ENCODE data around the gene TENT4A. TPM values are rescaled to one million over a fixed set of nuclear protein-coding genes. Genes with fewer than 3 reads are reported as not detected.

The TENT4A gene
- total RNA-seq, 2 experiments from 2014 or later = 39.0 to 46.1 TPM

DNA sequence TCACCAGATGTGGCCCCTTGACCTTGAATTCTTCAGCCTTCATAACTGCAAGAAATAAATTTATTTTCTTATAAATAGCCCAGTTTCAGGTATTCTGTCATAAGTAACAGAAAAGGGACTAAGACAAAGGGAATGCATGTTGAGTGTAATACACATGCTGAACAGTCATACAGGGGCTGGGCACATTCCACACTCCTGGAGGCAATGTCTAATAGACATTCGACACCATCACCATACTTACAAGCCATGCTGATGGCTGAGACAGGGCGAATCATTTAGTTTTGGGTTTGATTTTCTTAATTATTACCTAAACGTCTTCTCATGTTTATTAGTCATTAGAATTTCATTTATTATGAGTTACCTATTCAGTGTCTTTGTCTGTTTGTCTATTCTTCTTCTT, 68.5 kb downstream of the TENT4A start:
- no peak for DNase-seq (ENCODE audit: low spot score)
- no peaks in the 10 kb centered on the region for H4K20me1 ChIP-seq (ENCODE audit: insufficient read depth, low read length)
- no peak overlapping the region for H2AFZ ChIP-seq (ENCODE audit: low read length)
- no peak for TF ChIP-seq EZH2phosphoT487 (IDR thresholded peaks at IDR 0.05; ENCODE audit: borderline replicate concordance, low read depth, low read length)
- TF ChIP-seq, protein P1, sequence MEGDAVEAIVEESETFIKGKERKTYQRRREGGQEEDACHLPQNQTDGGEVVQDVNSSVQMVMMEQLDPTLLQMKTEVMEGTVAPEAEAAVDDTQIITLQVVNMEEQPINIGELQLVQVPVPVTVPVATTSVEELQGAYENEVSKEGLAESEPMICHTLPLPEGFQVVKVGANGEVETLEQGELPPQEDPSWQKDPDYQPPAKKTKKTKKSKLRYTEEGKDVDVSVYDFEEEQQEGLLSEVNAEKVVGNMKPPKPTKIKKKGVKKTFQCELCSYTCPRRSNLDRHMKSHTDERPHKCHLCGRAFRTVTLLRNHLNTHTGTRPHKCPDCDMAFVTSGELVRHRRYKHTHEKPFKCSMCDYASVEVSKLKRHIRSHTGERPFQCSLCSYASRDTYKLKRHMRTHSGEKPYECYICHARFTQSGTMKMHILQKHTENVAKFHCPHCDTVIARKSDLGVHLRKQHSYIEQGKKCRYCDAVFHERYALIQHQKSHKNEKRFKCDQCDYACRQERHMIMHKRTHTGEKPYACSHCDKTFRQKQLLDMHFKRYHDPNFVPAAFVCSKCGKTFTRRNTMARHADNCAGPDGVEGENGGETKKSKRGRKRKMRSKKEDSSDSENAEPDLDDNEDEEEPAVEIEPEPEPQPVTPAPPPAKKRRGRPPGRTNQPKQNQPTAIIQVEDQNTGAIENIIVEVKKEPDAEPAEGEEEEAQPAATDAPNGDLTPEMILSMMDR (conservative IDR thresholded peaks at IDR 0.05; ENCODE audit: low read length) = no peak
- H3K9me2 ChIP-seq (ENCODE audit: insufficient read depth, low read length) = no peaks in the 10 kb centered on the region
- H3K4me1 ChIP-seq (ENCODE audit: insufficient read depth, low read length, poor library complexity, severe bottlenecking) = no peaks in the 10 kb centered on the region
- intact Hi-C loops (cut with micrococcal nuclease; ENCODE audit: unreplicated experiment) = no loop called here
- no peak overlapping the region for H3K27ac ChIP-seq (ENCODE audit: low read depth, low read length, poor library complexity, severe bottlenecking)
- H3K36me3 ChIP-seq (ENCODE audit: insufficient read depth, low read length) = no peaks in the 10 kb centered on the region
- POLR2A ChIA-PET = no interaction called here
- CTCF ChIA-PET (ENCODE audit: unreplicated experiment) = no interaction called here
- BruUV-seq (replicated peaks) = no TSS peak
- H3K4me2 ChIP-seq (ENCODE audit: low read length) = no peak overlapping the region
- no peaks in the 10 kb centered on the region for H3K9me3 ChIP-seq (ENCODE audit: low read length)
- H3K4me3 ChIP-seq (ENCODE audit: low read depth, low read length, poor library complexity, severe bottlenecking) = no peak overlapping the region
- H3K79me2 ChIP-seq (ENCODE audit: insufficient read depth, low read depth, low read length) = no peaks in the 10 kb centered on the region

DNA sequence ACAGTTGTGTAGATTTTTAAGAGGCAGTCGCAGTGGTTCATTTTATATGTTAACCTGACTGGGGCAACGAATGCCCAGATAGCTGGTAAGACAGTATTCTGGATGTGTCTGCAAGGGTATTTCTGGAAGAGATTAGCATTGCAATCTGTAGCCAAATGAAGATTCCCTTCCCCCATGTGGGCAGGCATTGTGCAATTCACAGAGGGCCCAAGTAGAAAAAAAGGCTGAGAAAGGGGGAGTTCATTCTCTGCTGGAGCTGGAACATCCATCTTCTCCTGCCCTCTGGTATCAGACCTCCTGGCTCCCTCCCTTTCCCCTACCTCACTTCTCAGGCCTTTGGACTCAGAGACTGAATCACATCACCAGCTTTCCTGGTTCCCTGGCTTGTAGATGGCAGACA, 70.6 kb downstream of the TENT4A start:
- no peaks in the 10 kb centered on the region for H3K36me3 ChIP-seq (ENCODE audit: insufficient read depth, low read length)
- no TSS peak for BruUV-seq (replicated peaks)
- POLR2A ChIA-PET = no interaction called here

DNA sequence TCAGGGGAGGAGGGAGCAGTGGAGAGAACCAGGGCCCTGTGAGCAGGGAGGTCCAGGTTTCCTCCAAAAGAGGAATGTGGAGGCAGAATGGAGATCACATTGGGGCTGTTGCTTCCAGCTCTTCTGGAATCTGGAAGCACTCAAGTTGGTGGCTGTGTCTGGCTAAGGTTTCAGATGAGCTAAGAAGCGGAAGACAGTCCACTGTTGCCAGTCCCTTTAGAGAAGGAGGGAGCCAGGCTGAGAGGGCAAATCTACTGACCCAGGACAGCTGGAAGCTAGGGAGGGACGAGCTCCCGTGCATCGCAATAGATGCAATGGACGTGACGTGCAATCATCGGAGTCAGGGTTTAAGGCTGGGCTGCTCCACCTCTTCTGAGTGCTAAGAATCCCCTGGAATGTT, 71.2 kb downstream of the TENT4A start:
- no peak for DNase-seq (ENCODE audit: low spot score)
- ChIA-PET CTCF (ENCODE audit: unreplicated experiment) (no interaction called here), POLR2A (no interaction called here)
- Histone ChIP-seq H3K27ac (ENCODE audit: low read depth, low read length, poor library complexity, severe bottlenecking) (no peak overlapping the region), H4K20me1 (ENCODE audit: insufficient read depth, low read length) (no peaks in the 10 kb centered on the region), H3K36me3 (ENCODE audit: insufficient read depth, low read length) (no peaks in the 10 kb centered on the region), H3K79me2 (ENCODE audit: insufficient read depth, low read depth, low read length) (no peaks in the 10 kb centered on the region), H3K9me2 (ENCODE audit: insufficient read depth, low read length) (no peaks in the 10 kb centered on the region), H3K4me2 (ENCODE audit: low read length) (no peak overlapping the region), H3K4me3 (ENCODE audit: low read depth, low read length, poor library complexity, severe bottlenecking) (no peak overlapping the region), H3K4me1 (ENCODE audit: insufficient read depth, low read length, poor library complexity, severe bottlenecking) (no peaks in the 10 kb centered on the region), H2AFZ (ENCODE audit: low read length) (no peak overlapping the region), H3K9me3 (ENCODE audit: low read length) (no peaks in the 10 kb centered on the region)
- intact Hi-C loops (cut with micrococcal nuclease; ENCODE audit: unreplicated experiment) = no loop called here
- TF ChIP-seq EZH2phosphoT487 (IDR thresholded peaks at IDR 0.05; ENCODE audit: borderline replicate concordance, low read depth, low read length) = no peak
- BruUV-seq (replicated peaks) = no TSS peak

More for the DNA sequence above, 70.6 kb downstream of the TENT4A start:
- H3K4me3 ChIP-seq (ENCODE audit: low read depth, low read length, poor library complexity, severe bottlenecking) = no peak overlapping the region
- H4K20me1 ChIP-seq (ENCODE audit: insufficient read depth, low read length) = no peaks in the 10 kb centered on the region
- CTCF ChIA-PET (ENCODE audit: unreplicated experiment) = no interaction called here
- no peaks in the 10 kb centered on the region for H3K4me1 ChIP-seq (ENCODE audit: insufficient read depth, low read length, poor library complexity, severe bottlenecking)
- H3K9me3 ChIP-seq (ENCODE audit: low read length) = no peaks in the 10 kb centered on the region
- intact Hi-C loops (cut with micrococcal nuclease; ENCODE audit: unreplicated experiment) = no loop called here
- H3K9me2 ChIP-seq (ENCODE audit: insufficient read depth, low read length) = no peaks in the 10 kb centered on the region
- no peak overlapping the region for H2AFZ ChIP-seq (ENCODE audit: low read length)
- no peak for TF ChIP-seq EZH2phosphoT487 (IDR thresholded peaks at IDR 0.05; ENCODE audit: borderline replicate concordance, low read depth, low read length)
- TF ChIP-seq, protein P1 (conservative IDR thresholded peaks at IDR 0.05; ENCODE audit: low read length) = no peak
- no peak overlapping the region for H3K27ac ChIP-seq (ENCODE audit: low read depth, low read length, poor library complexity, severe bottlenecking)
- no peaks in the 10 kb centered on the region for H3K79me2 ChIP-seq (ENCODE audit: insufficient read depth, low read depth, low read length)
- no peak for DNase-seq (ENCODE audit: low spot score)
- H3K4me2 ChIP-seq (ENCODE audit: low read length) = no peak overlapping the region
